Thyroid gland (tissue), 4 donors: ENCODE measurements around the gene TBC1D4. TPM values are rescaled to one million over a fixed set of nuclear protein-coding genes. Genes with fewer than 3 reads are reported as not detected.
"Not testable (repeated sequence)": the region's sequence is repeated elsewhere in the genome, so short reads cannot be mapped to it uniquely, and the experiment has no call there.

Experiments
- DNase-seq, 2 donors: peaks; one replicate each; pipeline ENCODE4 v3.0.0-alpha.2; 2019
- H3K27ac ChIP-seq, 3 donors: fragments of 200-600 bp; sonication (generic); 1 replicate in 2 of 3; 2 replicates in 1 of 3; pipeline ENCODE4 v1.5.1; 2016 to 2019; ENCODE audit warnings: mild to moderate bottlenecking in 1 of 3, moderate library complexity in 1 of 3
- H3K27me3 ChIP-seq: fragments of 200-600 bp; sonication (generic); one replicate; pipeline ENCODE4 v1.5.1; 2019
- H3K36me3 ChIP-seq, 2 donors: fragments of 200-600 bp; sonication (generic); one replicate each; pipeline ENCODE4 v1.5.1; 2016 to 2019
- H3K4me1 ChIP-seq, 2 donors: fragments of 200-600 bp; sonication (generic); one replicate each; pipeline ENCODE4 v1.5.1; 2017 to 2019
- H3K4me3 ChIP-seq, 3 donors: fragments of 200-600 bp; sonication (generic); replicated peaks in 1 of 3; 1 replicate in 2 of 3; 2 replicates in 1 of 3; pipeline ENCODE4 v1.5.1; 2016; ENCODE audit warnings: mild to moderate bottlenecking in 1 of 3
- H3K9me3 ChIP-seq: fragments of 200-600 bp; sonication (generic); one replicate; pipeline ENCODE4 v1.5.1; 2017
- POLR2A ChIP-seq, 2 donors: fragments of 450-650 bp; IDR thresholded peaks; one replicate each; pipeline ENCODE4 v1.6.1; 2017; ENCODE audit warnings: antibody characterized with exemption in 2 of 2, mild to moderate bottlenecking in 2 of 2, moderate library complexity in 1 of 2
- WGBS, 2 donors: methylation state at CpG; one replicate each; pipeline ENCODE4 v1.1.5; 2017; 5-methylcytosine and 5-hydroxymethylcytosine counted together
- intact Hi-C: fragments of 100-400 bp; cut with DNase I; formaldehyde crosslinking; loops from one replicate; pipeline ENCODE4 v1.15.1; 2023
- total RNA-seq, 4 donors: library from RNA; depleted of rRNA; stranded (reverse); fragments of >200 nt; gene quantifications; one replicate each; pipeline ENCODE4 v1.2.3, GENCODE V29; 2016
- TF ChIP-seq, protein P1 (sequence below), 6 experiments: fragments of 200-600 bp in 3 of 6; fragments of 450-650 bp in 3 of 6; sonication (generic) in 3 of 6; IDR thresholded peaks; one replicate each; pipeline ENCODE4 v1.5.1; 2016 to 2019; ENCODE audit warnings: antibody characterized with exemption in 6 of 6, mild to moderate bottlenecking in 2 of 6, inconsistent platforms in 1 of 6, moderate library complexity in 1 of 6

TBC1D4 gene
- total RNA-seq, 4 donors from 2014 or later, result 42.5 to 72.6 (median 70.6) TPM

DNA sequence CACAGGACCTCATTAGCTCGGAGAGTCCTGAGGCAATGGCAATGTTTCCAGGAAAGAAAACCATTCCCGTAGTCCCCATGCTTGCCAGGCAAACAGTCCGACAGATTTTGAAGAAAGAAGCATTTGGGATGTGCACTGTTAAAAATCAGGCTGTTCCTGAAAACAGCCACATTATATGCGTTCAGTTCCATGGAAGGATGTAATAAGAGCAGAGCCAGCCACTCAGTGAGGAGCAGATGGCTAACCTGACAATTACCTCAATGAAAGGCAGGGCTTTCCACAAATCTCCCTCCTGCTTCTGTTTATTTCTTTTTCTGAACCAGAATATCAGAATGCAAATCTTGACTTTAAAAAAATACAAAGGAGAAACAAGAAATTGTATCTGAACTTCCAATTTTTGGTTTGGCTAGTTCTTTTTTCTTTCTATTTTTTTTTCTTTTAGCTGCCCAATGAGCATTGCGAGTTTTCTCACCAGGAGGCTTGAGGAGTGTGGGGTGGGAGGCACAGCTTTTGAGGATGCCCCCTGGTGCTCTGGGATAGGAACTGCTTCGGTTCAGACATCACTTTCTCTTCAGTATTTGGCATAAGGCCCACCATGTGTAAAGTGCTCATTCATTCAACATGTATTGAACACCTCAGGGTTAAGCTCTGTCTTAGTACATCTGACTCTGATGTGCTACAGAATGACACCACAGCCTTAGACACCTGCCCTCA lies 124.2 kb downstream of the TBC1D4 start:
- no peak overlapping the region for H3K27ac ChIP-seq
- no peaks in the 10 kb centered on the region for H3K36me3 ChIP-seq
- intact Hi-C loops, result loop anchor here (10.0 kb wide), 1 partner anchor 197 kb away; no protein-coding TSS in a partner anchor
- DNase-seq, result peak; percentile 27 to 32
- WGBS, 2 donors, result 77 to 79% methylated on average over 6 of the region's 6 CpGs
- TF ChIP-seq, protein P1, sequence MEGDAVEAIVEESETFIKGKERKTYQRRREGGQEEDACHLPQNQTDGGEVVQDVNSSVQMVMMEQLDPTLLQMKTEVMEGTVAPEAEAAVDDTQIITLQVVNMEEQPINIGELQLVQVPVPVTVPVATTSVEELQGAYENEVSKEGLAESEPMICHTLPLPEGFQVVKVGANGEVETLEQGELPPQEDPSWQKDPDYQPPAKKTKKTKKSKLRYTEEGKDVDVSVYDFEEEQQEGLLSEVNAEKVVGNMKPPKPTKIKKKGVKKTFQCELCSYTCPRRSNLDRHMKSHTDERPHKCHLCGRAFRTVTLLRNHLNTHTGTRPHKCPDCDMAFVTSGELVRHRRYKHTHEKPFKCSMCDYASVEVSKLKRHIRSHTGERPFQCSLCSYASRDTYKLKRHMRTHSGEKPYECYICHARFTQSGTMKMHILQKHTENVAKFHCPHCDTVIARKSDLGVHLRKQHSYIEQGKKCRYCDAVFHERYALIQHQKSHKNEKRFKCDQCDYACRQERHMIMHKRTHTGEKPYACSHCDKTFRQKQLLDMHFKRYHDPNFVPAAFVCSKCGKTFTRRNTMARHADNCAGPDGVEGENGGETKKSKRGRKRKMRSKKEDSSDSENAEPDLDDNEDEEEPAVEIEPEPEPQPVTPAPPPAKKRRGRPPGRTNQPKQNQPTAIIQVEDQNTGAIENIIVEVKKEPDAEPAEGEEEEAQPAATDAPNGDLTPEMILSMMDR (IDR thresholded peaks at IDR 0.05), result peak in 5 of 6 experiments; percentile 27 to 58 (median 47)
- TF ChIP-seq POLR2A (IDR thresholded peaks at IDR 0.05), result no peak
- no peaks in the 10 kb centered on the region for H3K4me1 ChIP-seq
- H3K27me3 ChIP-seq, result no peaks in the 10 kb centered on the region
- no peaks in the 10 kb centered on the region for H3K9me3 ChIP-seq
- H3K4me3 ChIP-seq, result no peak overlapping the region

GRCh38 chr13:75356421-75356820 lies 125.5 kb downstream of the TBC1D4 start:
- Histone ChIP-seq H3K9me3 (no peaks in the 10 kb centered on the region), H3K36me3 (no peaks in the 10 kb centered on the region), H3K27me3 (no peaks in the 10 kb centered on the region), H3K4me3 (no peak overlapping the region), H3K4me1 (no peaks in the 10 kb centered on the region), H3K27ac (no peak overlapping the region)
- WGBS, 2 donors, result 95% methylated on average over 3 of the region's 3 CpGs
- DNase-seq, result no peak
- intact Hi-C loops, result loop anchor here (10.0 kb wide), 1 partner anchor 198 kb away; no protein-coding TSS in a partner anchor
- TF ChIP-seq, protein P1 (IDR thresholded peaks at IDR 0.05), result no peak
- no peak for TF ChIP-seq POLR2A (IDR thresholded peaks at IDR 0.05)

DNA sequence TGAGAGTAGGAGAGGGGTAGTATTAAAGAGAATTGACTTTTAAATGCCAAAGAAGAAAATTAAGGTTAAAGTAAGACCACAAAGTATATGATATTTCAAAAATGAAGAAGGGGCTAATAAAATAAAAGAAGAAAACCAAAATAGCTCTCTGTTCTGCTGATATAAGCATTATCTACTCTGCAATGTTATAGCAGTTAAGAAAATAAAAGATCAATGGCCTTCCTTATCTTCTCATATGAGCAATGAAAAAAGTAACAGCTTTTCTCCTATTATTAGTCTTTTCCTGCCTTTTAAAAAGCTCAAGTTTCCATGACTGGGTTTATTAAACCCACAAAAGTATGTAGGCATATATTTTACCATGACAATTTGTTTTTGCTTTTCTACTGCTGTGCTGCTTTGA lies 126.4 kb downstream of the TBC1D4 start:
- Histone ChIP-seq H3K9me3 (no peaks in the 10 kb centered on the region), H3K4me3 (no peak overlapping the region), H3K27ac (no peak overlapping the region), H3K36me3 (no peaks in the 10 kb centered on the region), H3K4me1 (no peaks in the 10 kb centered on the region), H3K27me3 (no peaks in the 10 kb centered on the region)
- DNase-seq, result no peak
- TF ChIP-seq, protein P1 (IDR thresholded peaks at IDR 0.05), result no peak
- no peak for TF ChIP-seq POLR2A (IDR thresholded peaks at IDR 0.05)
- intact Hi-C loops, result loop anchor here (10.0 kb wide), 1 partner anchor 199 kb away; no protein-coding TSS in a partner anchor

DNA sequence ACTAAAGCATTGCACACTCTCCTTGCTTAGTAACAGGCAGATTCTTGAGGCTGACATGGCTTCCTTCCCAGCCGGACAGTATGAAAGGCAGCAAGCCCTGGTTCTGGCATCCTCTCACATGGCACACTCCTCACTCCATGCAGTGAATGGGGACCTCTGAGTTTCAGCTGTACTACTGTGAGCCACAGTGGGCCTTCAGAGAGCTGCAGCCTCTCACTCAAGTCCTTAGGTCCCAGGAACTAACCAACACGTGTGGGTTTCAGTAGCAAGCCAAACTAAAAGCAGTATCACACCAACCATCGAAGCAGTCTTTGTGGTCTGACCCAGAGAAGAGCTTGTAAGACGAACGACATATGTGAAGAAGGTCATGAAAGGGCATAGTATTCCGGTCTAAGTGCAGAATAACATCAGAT lies 128.2 kb downstream of the TBC1D4 start:
- Histone ChIP-seq H3K9me3 (no peaks in the 10 kb centered on the region), H3K27me3 (no peaks in the 10 kb centered on the region), H3K4me3 (no peak overlapping the region), H3K27ac (no peak overlapping the region), H3K4me1 (no peaks in the 10 kb centered on the region), H3K36me3 (no peaks in the 10 kb centered on the region)
- DNase-seq, result no peak
- 81 to 91% methylated on average over 6 of the region's 6 CpGs for WGBS, 2 donors
- no peak for TF ChIP-seq POLR2A (IDR thresholded peaks at IDR 0.05)
- TF ChIP-seq, protein P1 (IDR thresholded peaks at IDR 0.05), result no peak
- intact Hi-C loops, result loop anchor here (10.0 kb wide), 1 partner anchor 201 kb away; no protein-coding TSS in a partner anchor

DNA sequence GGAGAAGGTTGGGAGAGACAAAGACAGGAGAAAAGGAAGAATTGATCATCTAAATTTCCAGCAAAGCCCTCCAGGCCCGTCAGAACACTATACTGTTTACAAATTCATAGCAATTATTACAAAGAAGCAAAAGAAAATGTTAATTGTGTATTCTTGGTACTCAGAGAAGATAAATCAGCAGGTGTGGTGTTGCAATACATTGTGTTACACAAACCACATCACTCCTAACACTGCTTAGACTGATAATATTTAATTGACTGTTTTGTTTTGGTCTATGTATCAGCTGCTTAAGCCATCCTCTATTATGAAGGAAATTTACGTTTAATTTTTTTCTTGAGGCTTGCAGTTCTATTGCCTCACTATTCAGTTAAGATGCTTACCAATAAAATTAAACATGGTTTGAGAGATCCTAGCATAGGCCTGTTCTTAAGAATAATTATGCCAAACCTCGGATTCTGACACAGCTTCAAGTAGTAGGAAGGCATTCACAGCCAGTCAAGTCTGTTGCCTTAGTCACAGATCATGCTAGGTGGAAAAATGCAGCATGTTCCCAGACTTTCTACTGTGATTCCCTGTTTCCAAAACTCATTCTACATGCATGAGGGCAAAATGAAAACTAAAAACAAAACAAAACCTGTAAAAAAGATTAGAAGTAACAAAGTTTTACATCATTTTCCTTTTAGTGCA lies 129.2 kb downstream of the TBC1D4 start:
- WGBS, 2 donors, result 90 to 93% methylated on average over 3 of the region's 3 CpGs
- H3K27me3 ChIP-seq, result no peaks in the 10 kb centered on the region
- intact Hi-C loops, result loop anchor here (10.0 kb wide), 1 partner anchor 202 kb away; no protein-coding TSS in a partner anchor

DNA sequence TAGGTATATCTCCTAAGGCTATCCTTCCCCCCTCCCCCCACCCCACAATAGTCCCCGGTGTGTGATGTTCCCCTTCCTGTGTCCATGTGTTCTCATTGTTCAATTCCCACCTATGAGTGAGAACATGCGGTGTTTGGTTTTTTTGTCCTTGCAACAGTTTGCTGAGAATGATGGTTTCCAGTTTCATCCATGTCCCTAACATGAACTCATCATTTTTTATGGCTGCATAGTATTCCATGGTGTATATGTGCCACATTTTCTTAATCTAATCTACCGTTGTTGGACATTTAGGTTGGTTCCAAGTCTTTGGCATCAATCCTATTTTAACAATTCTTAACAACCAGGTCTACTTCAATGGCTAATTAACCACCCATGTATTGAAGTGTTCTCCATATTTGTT lies 130.4 kb downstream of the TBC1D4 start:
- H3K4me1 ChIP-seq, H3K27ac ChIP-seq, H3K4me3 ChIP-seq, DNase-seq, H3K9me3 ChIP-seq, H3K36me3 ChIP-seq, H3K27me3 ChIP-seq: not testable (repeated sequence)
- 96 to 100% methylated on average over 3 of the region's 3 CpGs for WGBS, 2 donors
- intact Hi-C loops, result loop anchor here (10.0 kb wide), 1 partner anchor 203 kb away; no protein-coding TSS in a partner anchor

More for the DNA sequence above, 129.2 kb downstream of the TBC1D4 start:
- no peaks in the 10 kb centered on the region for H3K36me3 ChIP-seq
- no peaks in the 10 kb centered on the region for H3K4me1 ChIP-seq
- no peak overlapping the region for H3K27ac ChIP-seq
- H3K9me3 ChIP-seq, result no peaks in the 10 kb centered on the region
- H3K4me3 ChIP-seq, result no peak overlapping the region
- DNase-seq, result no peak
- TF ChIP-seq, protein P1 (IDR thresholded peaks at IDR 0.05), result no peak
